Stomach (tissue), 9 donors: ENCODE data around the gene PLCD4. TPM values are rescaled to one million over a fixed set of nuclear protein-coding genes. Genes with fewer than 3 reads are reported as not detected.

ENCODE experiments used
- DNase-seq, 2 donors: peaks; one replicate each; pipeline versions ENCODE4 v3.0.0 to v3.0.0-alpha.2; 2013 to 2019
- H3K27ac ChIP-seq, 5 donors: fragments of 200-600 bp in 4 of 5; sonication (generic) in 4 of 5; one replicate each; pipeline ENCODE4 v1.5.1; 2013 to 2019; ENCODE audit warnings: mild to moderate bottlenecking in 1 of 5, moderate library complexity in 1 of 5
- H3K27me3 ChIP-seq, 3 donors: fragments of 200-600 bp; sonication (generic); one replicate each; pipeline ENCODE4 v1.5.1; 2017 to 2019; ENCODE audit warnings: mixed run types in 1 of 3
- H3K36me3 ChIP-seq, 4 donors: fragments of 200-600 bp; sonication (generic); 1 replicate in 3 of 4; 2 replicates in 1 of 4; pipeline ENCODE4 v1.5.1; 2016 to 2019
- H3K4me1 ChIP-seq, 4 donors: fragments of 200-600 bp; sonication (generic); one replicate each; pipeline ENCODE4 v1.5.1; 2016 to 2019
- H3K4me3 ChIP-seq, 4 donors: fragments of 200-600 bp; sonication (generic) in 3 of 4; one replicate each; pipeline ENCODE4 v1.5.1; 2016 to 2019; ENCODE audit warnings: mild to moderate bottlenecking in 1 of 4
- H3K9me3 ChIP-seq, 4 donors: fragments of 200-600 bp; sonication (generic); one replicate each; pipeline ENCODE4 v1.5.1; 2016 to 2019
- CTCF ChIP-seq, 7 experiments: fragments of 450-650 bp in 4 of 7; fragments of 200-600 bp in 3 of 7; sonication (generic) in 3 of 7; IDR thresholded peaks; one replicate each; pipeline ENCODE4 v1.5.1; 2016 to 2019; ENCODE audit warnings: antibody characterized with exemption in 7 of 7, control low read depth in 2 of 7, mild to moderate bottlenecking in 1 of 7
- EP300 ChIP-seq: sonication (generic); formaldehyde crosslinking; IDR thresholded peaks from one replicate; pipeline ENCODE4 v1.6.1; 2017; ENCODE audit warnings: antibody characterized with exemption
- POLR2A ChIP-seq, 4 donors: fragments of 450-650 bp; IDR thresholded peaks; one replicate each; pipeline ENCODE4 v1.6.1; 2016; ENCODE audit warnings: antibody characterized with exemption in 4 of 4, control low read depth in 2 of 4, mild to moderate bottlenecking in 1 of 4, moderate library complexity in 1 of 4
- POLR2AphosphoS5 ChIP-seq, 3 donors: sonication (generic); formaldehyde crosslinking; IDR thresholded peaks; one replicate each; pipeline ENCODE4 v1.6.1; 2016; ENCODE audit warnings: antibody characterized with exemption in 3 of 3
- WGBS, 5 donors: extraction: QIAGEN DNeasy Blood & Tissue Kit in 3 of 5; methylation state at CpG; one replicate each; pipeline versions ENCODE4 v1.1.5 to v1.1.7; 2013 to 2018; 5-methylcytosine and 5-hydroxymethylcytosine counted together
- intact Hi-C: fragments of 100-400 bp; cut with DNase I; formaldehyde crosslinking; loops from one replicate; pipeline ENCODE4 v1.15.1; 2023; ENCODE audit warnings: low total_unique reads
- polyA plus RNA-seq, 3 donors: library from polyadenylated mRNA; stranded (reverse); fragments of 200-250 nt; gene quantifications; one replicate each; pipeline ENCODE4 v1.2.3, GENCODE V29; 2013
- total RNA-seq, 5 donors: library from RNA; depleted of rRNA; stranded (reverse); fragments of >200 nt; gene quantifications; one replicate each; pipeline versions ENCODE4 v1.1.0 to v1.2.3, GENCODE V29; 2014 to 2016
- donor health status: healthy with polysubstance abuse.
- donor health status: Bipolar disorder and iron deficiency.
- donor health status: healthy.

The PLCD4 gene
- total and polyA plus RNA-seq, 8 donors: 0.19 to 33.6 (median 6.4) TPM; not detected in 1

DNA sequence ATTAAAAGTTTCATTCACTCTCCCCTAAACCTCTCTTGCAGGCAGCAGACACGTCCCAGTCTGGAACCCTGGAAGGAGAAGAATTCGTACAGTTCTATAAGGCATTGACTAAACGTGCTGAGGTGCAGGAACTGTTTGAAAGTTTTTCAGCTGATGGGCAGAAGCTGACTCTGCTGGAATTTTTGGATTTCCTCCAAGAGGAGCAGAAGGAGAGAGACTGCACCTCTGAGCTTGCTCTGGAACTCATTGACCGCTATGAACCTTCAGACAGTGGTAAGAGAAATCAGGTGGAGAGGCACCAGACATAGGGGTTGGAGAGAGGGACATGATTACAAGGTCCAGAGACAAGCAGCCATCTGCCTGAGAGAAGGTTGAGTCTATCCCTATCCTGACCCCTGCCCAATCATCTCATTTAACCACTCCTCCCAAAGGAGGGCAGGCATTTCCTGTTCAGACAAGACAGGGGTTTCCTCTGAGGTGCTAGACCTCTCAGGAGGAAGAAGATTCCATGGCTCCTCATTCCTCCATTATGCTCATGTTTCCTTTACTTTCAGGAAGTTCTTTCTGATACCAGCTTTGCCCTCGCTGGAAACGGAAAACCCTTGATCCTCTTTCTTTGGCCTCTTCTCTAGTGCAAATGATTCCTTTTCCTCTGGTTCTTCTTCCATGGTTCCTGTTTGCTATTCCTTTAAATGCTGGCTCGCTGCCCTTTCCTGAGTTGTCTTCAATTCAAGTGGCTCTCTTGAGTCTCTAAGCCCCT is 15.1 kb downstream of the PLCD4 start:
- no peak overlapping the region for H3K4me3 ChIP-seq
- no peak for TF ChIP-seq POLR2A (IDR thresholded peaks at IDR 0.05)
- TF ChIP-seq EP300: no peak
- no peak for TF ChIP-seq POLR2AphosphoS5 (IDR thresholded peaks at IDR 0.05)
- TF ChIP-seq CTCF (IDR thresholded peaks at IDR 0.05): no peak
- no peaks in the 10 kb centered on the region for H3K9me3 ChIP-seq
- no peak for DNase-seq
- H3K4me1 ChIP-seq: peaks cover 0 to 10% (median 0%) of the 10 kb centered on the region in 4 donors
- intact Hi-C loops: no loop called here
- H3K27ac ChIP-seq: no peak overlapping the region
- WGBS, 5 donors: 53 to 66% (median 64%) methylated on average over 7 of the region's 7 CpGs
- H3K36me3 ChIP-seq: peaks cover 0 to 19% (median 0%) of the 10 kb centered on the region in 4 donors
- no peaks in the 10 kb centered on the region for H3K27me3 ChIP-seq

GRCh38 chr2:218623366-218623705 is 15.6 kb downstream of the PLCD4 start:
- Histone ChIP-seq H3K4me3 (no peak overlapping the region), H3K36me3 (peaks cover 0 to 23% (median 0%) of the 10 kb centered on the region in 4 donors), H3K9me3 (no peaks in the 10 kb centered on the region), H3K27me3 (no peaks in the 10 kb centered on the region), H3K27ac (no peak overlapping the region), H3K4me1 (peaks cover 0 to 10% (median 0%) of the 10 kb centered on the region in 4 donors)
- intact Hi-C loops: no loop called here
- 66 to 78% (median 70%) methylated on average over 3 of the region's 3 CpGs for WGBS, 5 donors
- TF ChIP-seq EP300 (no peak), CTCF (IDR thresholded peaks at IDR 0.05) (no peak), POLR2A (IDR thresholded peaks at IDR 0.05) (no peak), POLR2AphosphoS5 (IDR thresholded peaks at IDR 0.05) (no peak)
- DNase-seq: no peak

- no peak for DNase-seq
- 82 to 92% (median 90%) methylated on average over 4 of the region's 4 CpGs for WGBS, 5 donors
Measured at GRCh38 chr2:218626369-218626768, 18.7 kb downstream of the PLCD4 start.

GRCh38 chr2:218627939-218628338 is 20.2 kb downstream of the PLCD4 start:
- H3K4me1 ChIP-seq: peaks cover 0 to under 1% (median 0%) of the 10 kb centered on the region in 4 donors
- no peaks in the 10 kb centered on the region for H3K27me3 ChIP-seq
- no peak for DNase-seq
- TF ChIP-seq EP300 (no peak), POLR2A (IDR thresholded peaks at IDR 0.05) (no peak), POLR2AphosphoS5 (IDR thresholded peaks at IDR 0.05) (no peak), CTCF (IDR thresholded peaks at IDR 0.05) (no peak)
- WGBS, 5 donors: 88 to 97% (median 90%) methylated on average over 4 of the region's 4 CpGs
- no peak overlapping the region for H3K27ac ChIP-seq
- intact Hi-C loops: no loop called here
- H3K36me3 ChIP-seq: peaks cover 0 to 41% (median 4%) of the 10 kb centered on the region in 4 donors
- no peaks in the 10 kb centered on the region for H3K9me3 ChIP-seq
- H3K4me3 ChIP-seq: no peak overlapping the region

More at GRCh38 chr2:218626369-218626768, 18.7 kb downstream of the PLCD4 start:
- Histone ChIP-seq H3K4me3 (no peak overlapping the region), H3K9me3 (no peaks in the 10 kb centered on the region), H3K36me3 (peaks cover 0 to 30% (median 0%) of the 10 kb centered on the region in 4 donors), H3K4me1 (peaks cover 0 to 10% (median 0%) of the 10 kb centered on the region in 4 donors), H3K27me3 (no peaks in the 10 kb centered on the region), H3K27ac (no peak overlapping the region)
- intact Hi-C loops: no loop called here
- TF ChIP-seq CTCF (IDR thresholded peaks at IDR 0.05) (no peak), POLR2A (IDR thresholded peaks at IDR 0.05) (no peak), POLR2AphosphoS5 (IDR thresholded peaks at IDR 0.05) (no peak), EP300 (no peak)
